K562 (cell line): ENCODE results near the gene CFP.

ENCODE experiments used
- ATF2 ChIP-seq: sonication (generic); formaldehyde crosslinking; IDR thresholded peaks from 2 replicates; pipeline ENCODE4 v1.8.1; 2022; ENCODE audit warnings: missing genetic modification reagents
- CTCF ChIP-seq, 3 experiments: IDR thresholded peaks in 2 of 3; conservative IDR thresholded peaks in 1 of 3; 2 replicates each; pipeline ENCODE4 v1.5.1; 2011 to 2012; ENCODE audit warnings: low read length in 3 of 3, mild to moderate bottlenecking in 3 of 3, control low read depth in 2 of 3, improper control_type of control experiment in 1 of 3, inconsistent platforms in 1 of 3, low read depth in 1 of 3, mixed read lengths in 1 of 3, moderate library complexity in 1 of 3; ENCODE audit not compliant: insufficient read depth in 2 of 3
- E2F3 ChIP-seq: fragments of 250-450 bp; sonication (Bioruptor Pico); IDR thresholded peaks from 2 replicates; pipeline ENCODE4 v1.4.0; 2020; ENCODE audit warnings: mild to moderate bottlenecking
- KAT7 ChIP-seq: sonication (generic); formaldehyde crosslinking; IDR thresholded peaks from 2 replicates; pipeline ENCODE4 v1.8.0; 2022; ENCODE audit warnings: missing genetic modification reagents, mild to moderate bottlenecking, borderline replicate concordance
- KLF10 ChIP-seq: fragments of 250-450 bp; sonication (Bioruptor Pico); IDR thresholded peaks from 2 replicates; pipeline ENCODE4 v1.6.1; 2021; ENCODE audit warnings: matching md5 sums
- NFIC ChIP-seq: fragments of 450-650 bp; IDR thresholded peaks from 2 replicates; pipeline ENCODE4 v1.6.1; 2017; ENCODE audit warnings: mild to moderate bottlenecking, inconsistent platforms
- RAD21 ChIP-seq, 2 experiments: fragments of 250-450 bp in 1 of 2; fragments of 450-650 bp in 1 of 2; sonication (Bioruptor Pico) in 1 of 2; formaldehyde crosslinking in 1 of 2; IDR thresholded peaks in 1 of 2; conservative IDR thresholded peaks in 1 of 2; 2 replicates each; pipeline versions ENCODE4 v1.4.0 to v1.8.0; 2020 to 2022; ENCODE audit warnings: mild to moderate bottlenecking in 2 of 2, moderate library complexity in 1 of 2
- RFX5 ChIP-seq: IDR thresholded peaks from 2 replicates; pipeline ENCODE4 v1.6.1; 2011; ENCODE audit warnings: low read depth, mild to moderate bottlenecking, improper control_type of control experiment, low read length
- ZNF263 ChIP-seq: sonication (generic); formaldehyde crosslinking; IDR thresholded peaks from 2 replicates; pipeline ENCODE4 v1.8.0; 2022; ENCODE audit warnings: mild to moderate bottlenecking, missing genetic modification reagents, borderline replicate concordance
- TF ChIP-seq, protein P1 (sequence below): sonication (generic); formaldehyde crosslinking; IDR thresholded peaks from 2 replicates; pipeline ENCODE4 v1.8.0; 2022; ENCODE audit warnings: mild to moderate bottlenecking, missing genetic modification reagents

- TF ChIP-seq ATF2 (CRISPR knock-in tag) (no peak), RAD21 (CRISPR knock-in tag; conservative IDR thresholded peaks at IDR 0.05 in 1 of 2, IDR thresholded peaks at IDR 0.05 in 1 of 2) (no peak), NFIC (0 out of 2 replicates have a peak, but pooled peaks have one; percentile 28), E2F3 (no peak), KAT7 (CRISPR knock-in tag) (no peak), RFX5 (no peak), CTCF (IDR thresholded peaks at IDR 0.05 in 2 of 3, conservative IDR thresholded peaks at IDR 0.05 in 1 of 3; ENCODE audit: insufficient read depth in 2 of 3, low read depth in 1 of 3, low read length in 3 of 3) (no peak; a peak in 1 of 6 replicates), ZNF263 (CRISPR knock-in tag) (no peak), KLF10 (CRISPR knock-in tag) (no peak)
- TF ChIP-seq, protein P1, sequence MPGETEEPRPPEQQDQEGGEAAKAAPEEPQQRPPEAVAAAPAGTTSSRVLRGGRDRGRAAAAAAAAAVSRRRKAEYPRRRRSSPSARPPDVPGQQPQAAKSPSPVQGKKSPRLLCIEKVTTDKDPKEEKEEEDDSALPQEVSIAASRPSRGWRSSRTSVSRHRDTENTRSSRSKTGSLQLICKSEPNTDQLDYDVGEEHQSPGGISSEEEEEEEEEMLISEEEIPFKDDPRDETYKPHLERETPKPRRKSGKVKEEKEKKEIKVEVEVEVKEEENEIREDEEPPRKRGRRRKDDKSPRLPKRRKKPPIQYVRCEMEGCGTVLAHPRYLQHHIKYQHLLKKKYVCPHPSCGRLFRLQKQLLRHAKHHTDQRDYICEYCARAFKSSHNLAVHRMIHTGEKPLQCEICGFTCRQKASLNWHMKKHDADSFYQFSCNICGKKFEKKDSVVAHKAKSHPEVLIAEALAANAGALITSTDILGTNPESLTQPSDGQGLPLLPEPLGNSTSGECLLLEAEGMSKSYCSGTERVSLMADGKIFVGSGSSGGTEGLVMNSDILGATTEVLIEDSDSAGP, result no peak
Measured at GRCh38 chrX:47651043-47651905, 21.5 kb upstream of the CFP start.
